Islet of Langerhans (tissue), 1 donor: ENCODE results near the gene PRPF4.
"Not testable (repeated sequence)": the region's sequence is repeated elsewhere in the genome, so short reads cannot be mapped to it uniquely, and the experiment has no call there.

Source experiments
- FAIRE-seq: peaks from one replicate; lab custom pipeline; 2011; peaks lifted over from hg19 to GRCh38; lab: Jason Lieb, UNC

PRPF4 gene

DNA sequence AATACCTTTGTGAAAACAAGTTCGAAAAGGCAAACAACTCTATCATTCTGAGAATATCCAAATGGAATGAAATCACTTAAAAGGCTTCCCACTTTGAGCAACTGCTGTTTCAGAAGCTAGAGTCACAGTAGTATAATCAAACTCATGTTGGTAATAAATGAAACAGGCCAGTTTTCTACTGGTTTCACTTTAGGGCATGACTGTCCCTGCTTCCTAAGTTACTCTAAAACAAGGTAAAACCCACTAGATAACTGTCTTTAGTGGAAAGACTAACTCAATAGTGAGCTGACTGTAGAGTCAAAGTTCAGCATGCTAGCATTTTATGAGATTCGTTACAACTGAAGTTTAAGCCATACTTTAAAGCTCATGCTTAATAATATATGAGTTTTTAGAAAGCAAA is 6.1 kb upstream of the PRPF4 start:
- FAIRE-seq, result no peak

DNA sequence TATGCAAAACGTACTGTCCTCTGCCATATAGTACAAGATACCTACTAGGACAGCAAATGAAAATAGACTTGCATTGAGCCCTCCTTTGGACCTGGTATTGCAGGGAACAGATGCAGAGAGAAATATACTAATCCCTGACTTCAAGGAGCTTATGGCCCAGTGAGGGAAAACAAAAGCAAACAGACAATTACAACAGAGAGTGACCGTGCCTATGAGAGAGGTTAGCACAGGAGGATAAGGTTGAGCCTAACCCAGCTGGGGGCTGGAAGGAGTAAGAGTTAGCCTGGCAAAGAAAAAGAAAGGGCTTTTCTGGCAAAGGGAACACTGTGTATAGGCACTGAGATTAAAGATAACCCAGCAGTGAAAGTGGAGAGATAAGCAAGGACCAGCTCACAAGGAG is 5.6 kb upstream of the PRPF4 start:
- FAIRE-seq, result no peak

DNA sequence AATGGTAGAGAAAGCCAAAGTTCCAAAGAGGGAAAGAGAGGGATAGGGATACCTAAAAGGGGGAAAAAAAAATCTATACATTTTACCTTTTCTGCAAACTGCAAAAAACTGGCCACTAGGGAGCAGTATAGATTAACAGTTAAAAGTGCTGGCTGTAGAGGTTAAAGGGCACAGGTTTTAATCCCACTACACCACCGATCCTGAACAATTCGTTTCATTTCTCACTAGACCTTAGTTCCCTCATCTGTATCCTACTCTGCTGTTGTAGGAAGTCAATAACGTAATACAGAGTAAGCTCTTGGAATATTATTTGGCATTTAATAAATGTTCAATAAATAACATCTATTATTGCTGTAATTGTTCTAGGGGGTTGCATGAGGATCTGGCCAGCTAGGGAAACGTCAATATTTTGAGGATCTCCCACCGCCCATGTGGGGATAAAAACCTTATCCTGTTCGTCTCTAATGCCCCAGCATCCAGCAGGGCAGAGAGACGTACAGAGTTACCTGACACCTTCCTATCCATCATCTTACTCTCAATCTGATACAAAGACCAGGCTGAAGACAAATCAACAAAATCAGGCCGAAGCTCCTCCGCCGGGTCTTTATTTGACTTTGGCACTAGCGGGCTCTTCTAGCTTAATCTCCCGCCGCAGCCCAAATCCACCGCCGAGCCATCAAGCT is 843 bp upstream of the PRPF4 start:
- FAIRE-seq, result peak; percentile 64

DNA sequence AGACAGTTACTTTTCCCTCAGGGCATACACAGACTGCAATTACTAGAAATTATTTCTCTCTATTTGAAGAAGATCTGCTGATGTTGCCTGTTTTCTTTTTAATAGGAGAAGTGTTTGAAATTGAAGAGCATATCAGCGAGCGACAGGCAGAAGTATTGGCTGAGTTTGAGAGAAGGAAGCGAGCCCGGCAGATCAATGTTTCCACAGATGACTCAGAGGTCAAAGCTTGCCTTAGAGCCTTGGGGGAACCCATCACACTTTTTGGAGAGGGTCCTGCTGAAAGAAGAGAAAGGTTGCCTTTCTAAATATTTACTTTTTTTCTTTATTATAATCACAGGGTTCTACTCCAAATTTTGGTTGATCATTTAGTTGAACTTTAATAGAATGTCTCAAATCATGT is 3.4 kb downstream of the PRPF4 start:
- FAIRE-seq, result no peak

DNA sequence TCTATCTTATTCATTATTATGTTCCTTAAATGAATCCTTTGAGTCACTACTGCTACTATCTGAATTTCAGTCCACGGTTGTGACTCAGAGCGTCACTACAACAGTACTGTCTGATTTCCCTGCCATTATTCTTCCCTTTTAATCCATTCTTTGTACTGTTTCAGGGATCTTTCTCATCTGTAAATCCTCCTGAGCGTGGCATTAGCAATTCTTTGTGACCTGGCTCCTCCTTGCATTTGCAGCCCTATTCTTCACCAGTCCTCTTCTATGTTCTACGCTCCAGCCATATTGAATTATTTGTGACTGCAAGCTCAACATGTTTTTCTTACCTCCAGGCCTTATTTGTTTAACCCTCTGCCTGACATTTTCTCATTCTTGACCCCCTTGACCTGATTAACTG is 5.9 kb downstream of the PRPF4 start:
- FAIRE-seq, result no peak

DNA sequence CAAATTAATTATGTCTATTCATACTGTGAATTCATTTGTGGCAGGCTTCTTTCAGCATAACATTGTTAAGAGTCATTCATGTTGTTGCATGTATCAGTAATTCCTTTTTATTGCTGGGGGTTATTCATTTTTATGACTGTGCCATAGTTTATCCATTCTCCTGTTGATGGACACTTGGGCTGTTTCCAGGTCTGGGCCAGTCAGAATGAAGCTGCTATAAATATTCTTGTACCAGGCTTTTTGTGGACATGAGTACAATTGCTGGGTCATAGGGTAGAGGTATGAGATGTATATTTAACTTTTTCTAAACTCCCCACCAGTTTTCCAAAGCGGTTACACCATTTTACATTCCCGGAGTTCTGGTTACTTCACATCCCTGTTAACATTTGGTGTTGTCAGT is 13.6 kb downstream of the PRPF4 start:
- no peak for FAIRE-seq

DNA sequence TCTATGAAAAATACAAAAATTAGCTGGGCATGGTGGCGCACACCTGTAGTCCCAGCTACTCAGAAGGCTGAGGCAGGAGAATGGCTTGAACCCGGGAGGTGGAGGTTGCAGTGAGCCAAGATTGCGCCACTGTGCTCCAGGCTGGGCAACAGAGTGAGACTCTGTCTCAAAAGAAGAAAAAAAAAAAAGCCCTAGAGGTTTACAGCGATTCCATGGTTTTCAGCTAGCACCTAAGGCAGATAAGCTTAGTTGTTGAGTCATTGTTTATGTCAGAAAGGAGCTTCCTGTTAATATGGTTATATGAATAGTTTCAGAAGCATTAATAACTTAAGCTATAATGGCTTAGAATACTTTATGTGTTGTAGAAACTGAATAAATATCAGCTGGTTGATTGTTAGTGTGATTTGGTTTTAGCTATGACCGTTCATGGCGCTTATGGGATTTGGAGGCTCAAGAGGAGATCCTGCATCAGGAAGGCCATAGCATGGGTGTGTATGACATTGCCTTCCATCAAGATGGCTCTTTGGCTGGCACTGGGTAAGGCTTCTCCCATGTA is 14.7 kb downstream of the PRPF4 start:
- FAIRE-seq, result no peak

DNA sequence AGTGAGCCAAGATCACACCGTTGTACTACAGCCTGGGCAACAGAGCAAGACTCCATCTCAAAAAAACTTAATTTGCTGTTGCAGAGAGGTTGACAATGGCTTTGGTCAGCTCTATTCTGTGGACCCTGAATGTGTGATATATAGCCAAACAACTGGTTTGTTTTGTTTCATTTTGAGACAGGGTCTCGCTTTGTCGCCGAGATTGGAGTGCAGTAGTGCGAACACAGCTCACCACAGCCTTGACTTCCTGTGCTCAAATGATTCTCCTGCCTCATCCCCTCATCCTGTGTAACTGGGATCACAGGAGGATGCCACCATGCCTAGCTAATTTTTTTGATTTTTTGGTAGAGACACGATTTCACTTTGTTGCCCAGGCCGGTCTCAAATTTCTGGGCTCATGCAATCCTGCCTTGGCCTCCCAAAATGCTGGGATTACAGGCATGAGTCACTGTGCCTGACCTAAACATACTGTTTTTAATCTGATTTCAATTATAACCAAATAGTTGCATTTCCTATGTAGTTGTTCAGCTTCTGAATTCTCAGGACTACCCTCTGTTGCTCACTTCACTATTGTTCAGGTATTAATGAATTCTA is 17.9 kb downstream of the PRPF4 start:
- FAIRE-seq, result no peak

DNA sequence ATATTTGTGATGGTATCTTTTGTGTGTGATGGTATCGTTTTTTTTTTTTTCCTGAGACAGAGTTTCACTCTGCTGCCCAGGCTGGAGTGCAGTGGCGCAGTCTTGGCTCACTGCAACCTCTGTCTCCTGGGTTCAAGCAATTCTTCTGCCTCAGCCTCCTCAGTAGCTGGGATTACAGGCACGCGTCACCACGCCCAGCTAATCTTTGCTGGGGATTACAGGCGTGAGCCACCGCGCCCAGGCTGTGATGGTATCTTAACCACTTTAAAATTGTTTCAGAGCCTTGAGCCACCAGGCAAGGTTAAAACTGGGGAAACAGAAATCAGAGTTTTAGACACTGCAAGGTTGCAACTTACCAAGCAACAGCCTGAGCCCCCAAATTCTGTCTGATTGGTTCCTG is 20.8 kb downstream of the PRPF4 start:
- FAIRE-seq, result not testable (repeated sequence)

DNA sequence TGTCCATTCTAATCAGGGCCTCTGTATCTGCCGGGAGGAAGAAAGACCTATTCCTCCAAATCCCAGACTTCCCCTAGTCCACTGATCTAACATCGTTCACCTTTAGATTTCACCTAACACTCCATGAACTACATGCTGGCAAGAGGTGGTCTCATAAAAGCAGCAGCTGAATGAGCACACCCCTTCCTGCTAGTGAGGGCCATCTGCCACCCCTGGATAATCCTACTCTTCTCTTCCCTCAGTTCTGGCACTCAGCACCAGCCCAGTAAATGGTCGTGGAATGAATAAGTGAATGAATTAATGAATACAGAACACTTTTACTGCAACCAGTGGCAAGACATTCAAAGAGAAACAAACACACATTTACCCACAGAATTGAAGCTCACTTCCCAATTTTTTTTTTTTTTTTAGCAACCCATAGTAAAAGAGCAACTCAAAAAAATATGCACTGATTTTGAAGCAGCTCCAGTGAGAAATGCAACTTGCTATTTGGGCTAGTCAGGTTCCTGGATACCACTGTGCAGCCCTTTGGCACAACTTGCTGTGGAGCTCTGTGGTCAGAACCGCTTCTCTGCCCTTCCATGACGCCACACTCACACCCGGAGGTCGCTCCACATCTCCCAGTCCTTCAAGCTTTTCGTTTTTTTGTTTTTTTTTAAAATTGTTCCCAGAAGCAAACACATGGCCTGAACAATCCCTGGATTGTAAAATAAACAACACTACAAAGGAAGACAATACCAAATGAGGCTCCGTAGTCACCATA is 21.5 kb downstream of the PRPF4 start:
- no peak for FAIRE-seq

DNA sequence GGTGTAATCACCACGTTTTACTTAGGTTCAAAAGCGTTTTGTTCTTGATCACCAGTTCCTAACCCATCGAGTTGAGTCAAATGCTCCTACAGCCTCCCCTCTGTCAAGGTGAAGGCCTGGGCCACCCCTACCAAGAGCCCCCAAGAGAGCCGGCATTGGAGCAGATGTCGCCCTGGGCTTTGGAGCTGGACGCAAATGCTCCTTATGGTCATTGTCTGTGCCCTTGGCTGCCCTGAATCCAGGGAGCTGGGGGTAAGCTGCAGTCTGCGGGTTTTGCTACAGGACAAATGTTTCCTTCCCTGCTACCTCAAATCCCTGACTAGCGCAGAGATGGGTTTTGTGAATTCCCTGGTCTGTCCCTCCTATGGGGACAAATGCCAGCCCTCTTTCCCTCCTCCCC is 22.9 kb downstream of the PRPF4 start:
- no peak for FAIRE-seq

DNA sequence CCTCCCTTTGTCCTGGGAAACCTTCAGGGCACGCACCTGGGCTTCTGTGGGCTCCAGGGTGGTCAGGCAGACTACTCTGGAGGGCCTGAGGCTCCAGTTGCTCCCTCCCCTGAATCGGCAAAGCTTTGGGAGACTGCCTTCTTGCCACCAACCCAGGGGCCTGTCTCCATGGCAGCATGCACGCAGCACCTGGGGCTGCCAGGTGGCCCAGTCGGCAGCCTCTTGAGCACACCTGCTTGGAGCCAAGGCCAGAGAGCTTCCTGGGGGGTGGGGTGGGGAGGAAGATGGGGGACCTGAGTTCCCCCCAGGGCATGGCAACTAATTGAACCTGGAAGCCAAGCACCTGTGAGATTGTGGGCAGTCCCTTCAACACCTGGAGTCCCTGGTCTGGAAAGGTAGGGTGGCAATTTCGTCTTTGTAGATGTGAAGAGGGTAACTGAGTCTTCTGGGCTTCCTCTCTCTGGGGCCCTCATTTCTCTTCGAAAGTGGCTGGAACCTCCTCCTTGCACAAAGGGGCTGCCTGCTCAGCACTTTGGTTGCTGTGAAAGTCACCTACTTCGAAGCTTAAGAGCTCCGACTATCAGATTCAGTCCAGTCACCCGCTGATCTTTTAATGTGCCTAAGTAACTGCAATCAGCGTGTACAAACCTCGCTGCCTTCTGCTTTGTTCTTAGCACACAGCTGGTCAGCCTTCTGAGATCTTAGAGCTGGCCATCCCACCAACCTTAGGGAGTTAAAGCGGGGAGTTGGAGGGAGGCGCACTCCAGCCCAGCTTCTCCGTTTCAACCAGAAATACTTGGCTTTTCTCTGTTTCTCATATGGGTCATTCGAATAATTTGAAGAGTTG is 23.7 kb downstream of the PRPF4 start:
- FAIRE-seq, result no peak

DNA sequence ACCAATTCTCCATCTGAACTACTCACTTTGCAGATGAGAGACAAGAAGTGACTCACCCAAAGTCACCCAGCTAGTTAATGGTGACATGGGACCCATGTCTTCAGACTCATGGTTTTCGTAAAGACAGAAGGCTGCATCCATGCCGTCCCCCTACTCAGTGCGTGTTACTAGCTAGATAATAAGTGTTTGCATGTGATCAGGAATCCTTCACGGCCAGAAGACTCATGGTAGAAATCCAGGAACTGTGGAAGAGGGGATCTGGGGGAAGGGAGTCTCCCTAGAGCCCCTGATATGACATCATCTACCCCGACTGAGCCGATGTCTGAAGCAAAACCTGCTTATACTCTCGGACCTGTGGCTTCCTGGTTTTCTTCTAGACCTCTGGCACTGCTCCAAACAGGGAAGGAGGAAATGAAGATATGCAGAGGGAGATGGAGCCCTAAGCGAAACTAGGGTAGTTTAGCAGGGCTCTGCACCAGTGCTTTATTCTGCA is 24.4 kb downstream of the PRPF4 start:
- no peak for FAIRE-seq

DNA sequence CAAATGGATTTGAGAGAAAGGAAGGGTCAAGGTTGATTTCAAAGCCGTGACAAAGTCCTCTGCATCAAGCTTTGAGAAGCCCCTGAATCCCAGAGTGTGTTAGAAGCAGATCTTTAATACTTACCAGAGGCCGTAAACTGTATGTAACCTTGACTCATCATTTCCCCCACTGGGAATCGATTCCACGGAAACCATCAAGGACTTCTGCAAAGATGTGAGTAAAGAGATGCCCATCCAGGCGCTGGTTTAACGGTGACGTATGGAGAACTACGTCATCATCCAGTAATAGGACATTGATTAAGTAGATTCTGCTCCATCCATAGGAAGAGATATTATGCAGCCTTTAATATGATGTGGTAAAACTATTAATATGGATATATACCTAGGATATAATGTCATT is 26.1 kb downstream of the PRPF4 start:
- no peak for FAIRE-seq

DNA sequence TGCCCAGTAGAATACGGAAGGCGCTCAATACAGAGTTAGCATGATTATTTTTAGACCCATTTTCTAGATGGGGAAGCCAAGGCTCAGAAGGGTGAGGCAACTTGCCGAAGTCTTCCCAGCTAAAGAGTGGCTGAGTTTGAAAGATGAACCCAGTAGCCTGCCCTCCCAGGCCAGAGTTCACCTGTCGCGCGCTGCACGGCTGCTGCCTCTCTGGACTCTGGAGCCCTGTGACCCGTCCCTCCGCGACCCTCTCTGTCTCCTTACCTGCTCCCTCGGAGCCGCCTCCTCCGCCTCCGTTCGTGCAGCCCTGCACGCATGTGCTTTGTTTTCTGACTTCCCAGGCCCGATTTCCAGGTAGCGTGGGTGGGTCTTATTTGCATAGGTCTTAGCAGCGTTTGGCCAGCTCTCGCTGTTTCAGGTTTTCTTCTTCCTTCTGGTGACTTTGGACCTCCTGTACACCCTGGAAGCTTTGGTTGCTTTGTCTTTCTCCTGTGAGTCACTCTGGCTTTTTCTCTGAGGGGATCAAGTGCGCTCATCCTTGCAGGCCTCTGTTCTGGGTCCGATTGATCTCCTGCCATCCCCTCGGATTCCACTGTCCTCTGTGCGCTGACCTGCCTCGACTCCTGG is 27.4 kb downstream of the PRPF4 start, which contains the start of gene RNF183:
Gene RNF183 (minus strand): TSS at position 585 of the 627 bp plus-strand sequence. CDS start 5,192 bp downstream, outside the sequence.
- FAIRE-seq, result no peak

DNA sequence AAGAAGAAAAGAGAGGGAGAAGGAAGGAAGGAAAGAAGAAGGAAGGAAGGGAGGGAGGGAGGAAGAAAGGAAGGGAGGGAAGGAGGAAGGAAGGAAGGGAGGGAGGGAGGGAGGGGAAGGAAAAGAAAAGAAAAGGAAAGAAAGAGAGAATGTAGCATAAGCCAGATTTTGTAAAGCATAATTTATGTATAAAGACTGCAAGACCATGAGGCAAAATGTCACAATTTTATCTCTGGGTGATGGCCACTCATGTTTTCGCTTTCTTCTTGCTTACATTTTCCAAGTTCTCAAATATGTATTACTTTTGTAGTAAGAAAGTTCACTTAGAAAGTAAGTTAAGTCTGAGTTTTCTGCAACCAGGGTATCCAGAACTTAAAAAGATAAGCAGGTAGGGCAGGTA is 31.1 kb downstream of the PRPF4 start:
- FAIRE-seq, result no peak

DNA sequence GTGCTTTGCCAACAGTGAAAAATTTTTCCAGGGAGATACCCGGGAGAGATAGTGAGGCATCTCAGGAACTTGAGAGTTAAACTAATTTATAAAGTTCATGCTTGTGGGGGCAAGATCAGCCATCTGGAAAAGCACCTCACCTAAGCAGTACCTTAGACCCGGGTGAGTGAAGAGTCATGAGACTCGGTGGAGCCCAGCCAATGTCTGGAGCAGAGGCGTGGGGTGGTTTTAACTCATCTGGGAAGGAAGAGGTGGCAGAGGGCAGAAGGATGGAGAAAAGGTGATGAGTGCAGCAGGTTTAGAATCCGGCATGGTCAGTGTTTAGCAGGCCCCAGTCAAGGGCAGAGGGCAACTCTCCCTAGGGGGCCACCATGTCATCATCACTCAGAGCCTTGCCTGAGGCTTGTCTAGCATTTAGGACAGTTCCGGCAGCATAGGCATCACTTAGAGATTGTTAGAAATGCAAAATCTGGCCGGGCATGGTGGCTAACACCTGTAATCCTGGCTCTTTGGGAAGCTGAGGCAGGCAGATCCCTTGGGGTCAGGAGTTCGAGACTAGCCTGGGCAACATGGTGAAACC is 32.0 kb downstream of the PRPF4 start:
- no peak for FAIRE-seq

DNA sequence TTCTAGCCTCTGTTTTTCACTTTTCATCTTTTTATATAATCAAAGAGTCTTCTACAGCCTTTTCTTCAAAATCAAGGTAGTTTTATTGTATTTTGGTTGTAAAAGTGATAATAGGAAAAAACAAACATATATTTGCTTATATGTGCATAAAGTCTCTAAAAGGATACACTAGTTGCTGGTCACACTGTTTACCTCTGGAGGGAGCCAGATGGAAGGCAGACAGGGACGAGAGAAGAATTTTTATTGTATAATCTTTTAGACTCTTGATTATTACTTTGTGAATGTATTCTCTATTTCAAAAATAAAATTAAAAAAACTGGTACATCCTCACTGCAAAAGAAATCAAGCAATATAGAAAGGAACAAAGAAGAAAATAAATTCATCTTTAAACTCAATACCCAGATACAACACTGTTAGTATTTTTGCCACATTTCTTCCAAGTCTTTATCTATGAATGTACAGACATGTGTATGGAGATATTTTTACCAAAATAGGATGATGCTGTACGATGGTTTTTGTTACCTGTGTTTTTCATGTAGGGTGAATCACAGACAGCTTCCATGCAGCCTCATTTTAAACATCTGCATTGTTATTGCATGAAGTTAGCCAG is 33.9 kb downstream of the PRPF4 start:
- peak; percentile 83 for FAIRE-seq

DNA sequence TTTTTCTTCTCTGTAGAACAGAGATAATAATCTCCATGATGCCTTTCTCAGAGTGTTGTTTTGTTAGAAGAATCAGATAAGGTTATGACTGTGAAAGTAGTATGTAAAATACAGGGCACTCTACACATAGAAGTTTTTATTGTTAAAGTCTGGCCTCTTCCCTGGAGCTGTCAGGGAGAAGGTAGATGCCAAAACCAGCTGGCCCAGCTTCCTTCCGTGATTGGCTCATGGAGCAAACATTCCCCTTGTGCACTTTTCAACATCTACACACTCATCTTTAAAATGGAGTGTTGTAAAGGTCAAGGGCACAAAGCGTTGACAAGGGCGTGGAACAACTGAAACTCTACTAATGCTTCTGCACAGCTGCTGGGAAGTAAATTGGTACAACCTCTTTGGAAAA is 35.1 kb downstream of the PRPF4 start:
- no peak for FAIRE-seq

DNA sequence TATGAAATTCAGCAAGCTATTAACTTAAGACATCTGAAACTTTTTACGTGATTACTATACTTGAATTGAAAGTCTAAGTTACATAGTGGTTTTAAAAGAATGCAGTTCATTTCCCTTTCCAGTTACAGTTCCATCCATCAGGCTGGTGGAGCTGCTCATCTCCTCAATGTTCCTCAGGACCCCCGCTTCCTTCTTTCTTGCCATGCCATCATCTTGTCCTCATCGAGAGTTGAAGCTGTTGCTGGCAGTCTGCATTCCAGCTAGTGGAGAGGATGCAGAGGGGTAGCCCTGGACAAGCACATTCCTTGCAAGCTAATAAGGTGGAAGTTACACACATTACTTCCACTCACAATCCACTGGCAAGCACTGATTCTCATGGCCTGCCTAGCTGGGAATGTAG is 36.5 kb downstream of the PRPF4 start:
- no peak for FAIRE-seq

DNA sequence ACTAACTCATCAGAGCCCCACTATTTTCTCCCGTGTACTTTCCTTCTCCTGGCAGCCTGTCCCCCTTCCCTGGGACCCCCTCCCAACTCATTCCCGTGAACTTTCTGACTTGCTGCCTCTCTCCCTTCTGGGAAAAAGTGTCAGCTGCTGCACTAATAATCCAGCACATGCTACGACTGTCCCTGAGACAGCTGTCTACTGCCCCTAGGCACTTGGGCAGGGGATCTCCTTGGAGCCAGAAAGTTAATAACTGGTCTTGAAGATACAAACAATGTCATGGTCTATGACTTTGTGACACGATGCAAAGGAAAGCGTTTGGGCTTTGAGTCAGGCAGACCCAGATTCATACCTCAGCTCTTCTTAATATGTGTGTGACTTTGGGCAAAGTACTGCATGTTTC is 37.8 kb downstream of the PRPF4 start:
- FAIRE-seq, result no peak
